HPDE6-E6E7 (cell line): ENCODE data around the gene ELL.

ENCODE experiments used
- DNase-seq: peaks from one replicate; pipeline ENCODE4 v3.0.0; 2011; ENCODE audit warnings: missing footprints; ENCODE audit errors: extremely low spot score

The ELL gene

GRCh38 chr19:18504886-18505610 lies 16.8 kb downstream of the ELL start:
- DNase-seq, result peak; percentile 63

- no peak for DNase-seq
Observed at GRCh38 chr19:18503971-18504885, 17.6 kb downstream of the ELL start.

GRCh38 chr19:18503337-18503970 lies 18.4 kb downstream of the ELL start:
- no peak for DNase-seq

GRCh38 chr19:18502638-18503294 lies 19.1 kb downstream of the ELL start:
- no peak for DNase-seq

GRCh38 chr19:18502246-18502637 lies 19.6 kb downstream of the ELL start:
- no peak for DNase-seq

GRCh38 chr19:18501832-18502231 lies 20.0 kb downstream of the ELL start:
- no peak for DNase-seq

GRCh38 chr19:18501351-18501750 lies 20.5 kb downstream of the ELL start:
- DNase-seq, result no peak

GRCh38 chr19:18500799-18501198 lies 21.1 kb downstream of the ELL start:
- no peak for DNase-seq

GRCh38 chr19:18500376-18500775 lies 21.5 kb downstream of the ELL start:
- DNase-seq, result no peak

GRCh38 chr19:18499055-18499775 lies 22.7 kb downstream of the ELL start:
- no peak for DNase-seq

- no peak for DNase-seq
Observed at GRCh38 chr19:18496980-18497256, 25.0 kb downstream of the ELL start.

GRCh38 chr19:18496167-18496979 lies 25.5 kb downstream of the ELL start:
- DNase-seq, result peak; percentile 85

- DNase-seq, result no peak
Observed at GRCh38 chr19:18495204-18495911, 26.5 kb downstream of the ELL start.

GRCh38 chr19:18494267-18494607 lies 27.6 kb downstream of the ELL start:
- no peak for DNase-seq

GRCh38 chr19:18493440-18494266 lies 28.2 kb downstream of the ELL start:
- no peak for DNase-seq

GRCh38 chr19:18491995-18492953 lies 29.6 kb downstream of the ELL start:
- no peak for DNase-seq

- no peak for DNase-seq
Observed at GRCh38 chr19:18490728-18491127, 31.1 kb downstream of the ELL start.

- no peak for DNase-seq
Observed at GRCh38 chr19:18489627-18490184, 32.2 kb downstream of the ELL start.
